ENCODE results near the gene FBLN5. TPM values are rescaled to one million over a fixed set of nuclear protein-coding genes. Genes with fewer than 3 reads are reported as not detected.
A peak's percentile ranks its signal among the peaks of the same experiment; 100 is the strongest.

Gene FBLN5
- total RNA-seq, 4 donors from 2014 or later = 109 to 215 (median 186) TPM

GRCh38 chr14:91876492-91876891, 71.0 kb downstream of the FBLN5 start:
- Histone ChIP-seq H3K36me3 (peaks cover 0 to 81% (median 9%) of the 10 kb centered on the region in 3 donors), H3K27me3 (no peaks in the 10 kb centered on the region), H3K9me3 (no peaks in the 10 kb centered on the region), H3K4me1 (peaks cover 0 to 21% (median 10%) of the 10 kb centered on the region in 4 donors), H3K4me3 (no peak overlapping the region), H3K27ac (peak overlapping the region in 1 of 4 donors; percentile 24)
- DNase-seq (ENCODE audit: low spot score in 2 of 2) = no peak
- TF ChIP-seq CTCF (IDR thresholded peaks at IDR 0.05) = no peak
- TF ChIP-seq EP300 (IDR thresholded peaks at IDR 0.05) = no peak
- TF ChIP-seq POLR2A (IDR thresholded peaks at IDR 0.05) = no peak
- WGBS, 2 donors = 89 to 92% methylated on average over 6 of the region's 6 CpGs

- Histone ChIP-seq H3K4me1 (peaks cover 0 to 23% (median 11%) of the 10 kb centered on the region in 4 donors), H3K4me3 (no peak overlapping the region)
- TF ChIP-seq POLR2A (IDR thresholded peaks at IDR 0.05) (no peak), CTCF (IDR thresholded peaks at IDR 0.05) (no peak), EP300 (IDR thresholded peaks at IDR 0.05) (no peak)
Observed at GRCh38 chr14:91875525-91876286, 71.8 kb downstream of the FBLN5 start.

GRCh38 chr14:91873471-91874415, 73.8 kb downstream of the FBLN5 start:
- Histone ChIP-seq H3K9me3 (peaks cover 0 to 1% (median 0%) of the 10 kb centered on the region in 4 donors), H3K27me3 (no peaks in the 10 kb centered on the region), H3K27ac (peak overlapping the region in 2 of 4 donors; percentile 68 to 74), H3K4me3 (no peak overlapping the region), H3K4me1 (peaks cover 0 to 28% (median 12%) of the 10 kb centered on the region in 4 donors), H3K36me3 (peaks cover 0 to 83% (median 0%) of the 10 kb centered on the region in 3 donors)
- 67 to 83% methylated on average over 14 to 15 of the region's 15 CpGs for WGBS, 2 donors
- DNase-seq (ENCODE audit: low spot score in 2 of 2) = no peak
- no peak for TF ChIP-seq EP300 (IDR thresholded peaks at IDR 0.05)
- no peak for TF ChIP-seq POLR2A (IDR thresholded peaks at IDR 0.05)
- TF ChIP-seq CTCF (IDR thresholded peaks at IDR 0.05) = no peak

More at GRCh38 chr14:91875525-91876286, 71.8 kb downstream of the FBLN5 start:
- peaks cover 0 to 76% (median 5%) of the 10 kb centered on the region in 3 donors for H3K36me3 ChIP-seq
- H3K9me3 ChIP-seq = no peaks in the 10 kb centered on the region
- DNase-seq (ENCODE audit: low spot score in 2 of 2) = no peak
- 76 to 90% methylated on average over 9 of the region's 9 CpGs for WGBS, 2 donors
- no peaks in the 10 kb centered on the region for H3K27me3 ChIP-seq
- peak overlapping the region in 1 of 4 donors; percentile 12 for H3K27ac ChIP-seq

- DNase-seq (ENCODE audit: low spot score in 2 of 2) = peak; percentile 62 to 77
- H3K36me3 ChIP-seq = peaks cover 0 to 83% (median 0%) of the 10 kb centered on the region in 3 donors
- H3K4me3 ChIP-seq = no peak overlapping the region
- TF ChIP-seq EP300 (IDR thresholded peaks at IDR 0.05) = peak in 1 of 2 donors; percentile 90
- TF ChIP-seq POLR2A (IDR thresholded peaks at IDR 0.05) = no peak
- no peak for TF ChIP-seq CTCF (IDR thresholded peaks at IDR 0.05)
- no peaks in the 10 kb centered on the region for H3K27me3 ChIP-seq
- peaks cover 0 to 11% (median 0%) of the 10 kb centered on the region in 4 donors for H3K9me3 ChIP-seq
- 84 to 92% methylated on average over 15 of the region's 15 CpGs for WGBS, 2 donors
- H3K27ac ChIP-seq = peak overlapping the region in 3 of 4 donors; percentile 43 to 74 (median 68)
- peaks cover 0 to 28% (median 12%) of the 10 kb centered on the region in 4 donors for H3K4me1 ChIP-seq
Observed at GRCh38 chr14:91872517-91873470, 74.7 kb downstream of the FBLN5 start.
